Loucy (cell line): ENCODE measurements around the gene THBD.

Experiments used
- EZH2phosphoT487 ChIP-seq: fragments of 200-600 bp; IDR thresholded peaks from 2 replicates; pipeline ENCODE4 v1.6.1; 2018; ENCODE audit warnings: antibody characterized with exemption, mild to moderate bottlenecking, moderate library complexity, borderline replicate concordance
- TF ChIP-seq, protein P1 (sequence below): fragments of 200-600 bp; sonication (generic); conservative IDR thresholded peaks from 2 replicates; pipeline ENCODE4 v1.5.1; 2014; ENCODE audit warnings: mild to moderate bottlenecking, antibody characterized with exemption, low read length

DNA sequence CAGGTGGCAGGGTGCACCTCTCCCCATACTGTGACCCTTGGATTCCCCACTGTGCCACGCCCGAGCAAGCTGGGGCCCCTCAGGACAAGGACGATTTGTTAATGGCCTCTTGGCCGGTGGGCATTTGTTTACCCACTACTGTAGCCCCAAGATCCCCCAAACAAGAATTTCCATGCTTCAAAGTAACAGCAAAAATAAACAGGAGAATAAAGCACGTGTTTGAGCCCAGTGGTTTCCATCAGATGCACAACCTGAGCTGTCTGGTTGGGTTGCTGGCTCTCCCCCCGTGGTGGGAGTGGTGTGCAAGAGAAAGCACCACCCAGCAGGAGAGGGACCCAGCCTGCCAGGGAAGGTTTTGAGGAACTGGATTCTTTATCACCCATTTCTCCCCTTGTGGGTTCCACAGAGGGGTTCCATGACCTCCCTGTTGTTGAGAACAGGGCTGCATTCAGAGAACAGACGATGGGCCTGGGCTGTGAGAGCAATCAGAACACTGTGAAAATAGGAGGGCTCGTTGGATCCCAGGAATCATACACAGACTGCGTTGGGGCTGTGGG, 31.9 kb upstream of the THBD start:
- TF ChIP-seq, protein P1, sequence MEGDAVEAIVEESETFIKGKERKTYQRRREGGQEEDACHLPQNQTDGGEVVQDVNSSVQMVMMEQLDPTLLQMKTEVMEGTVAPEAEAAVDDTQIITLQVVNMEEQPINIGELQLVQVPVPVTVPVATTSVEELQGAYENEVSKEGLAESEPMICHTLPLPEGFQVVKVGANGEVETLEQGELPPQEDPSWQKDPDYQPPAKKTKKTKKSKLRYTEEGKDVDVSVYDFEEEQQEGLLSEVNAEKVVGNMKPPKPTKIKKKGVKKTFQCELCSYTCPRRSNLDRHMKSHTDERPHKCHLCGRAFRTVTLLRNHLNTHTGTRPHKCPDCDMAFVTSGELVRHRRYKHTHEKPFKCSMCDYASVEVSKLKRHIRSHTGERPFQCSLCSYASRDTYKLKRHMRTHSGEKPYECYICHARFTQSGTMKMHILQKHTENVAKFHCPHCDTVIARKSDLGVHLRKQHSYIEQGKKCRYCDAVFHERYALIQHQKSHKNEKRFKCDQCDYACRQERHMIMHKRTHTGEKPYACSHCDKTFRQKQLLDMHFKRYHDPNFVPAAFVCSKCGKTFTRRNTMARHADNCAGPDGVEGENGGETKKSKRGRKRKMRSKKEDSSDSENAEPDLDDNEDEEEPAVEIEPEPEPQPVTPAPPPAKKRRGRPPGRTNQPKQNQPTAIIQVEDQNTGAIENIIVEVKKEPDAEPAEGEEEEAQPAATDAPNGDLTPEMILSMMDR, result no peak
- TF ChIP-seq EZH2phosphoT487, result no peak
